ENCODE measurements around the gene SMOC2.

The SMOC2 gene

GRCh38 chr6:168434505-168434904 lies 6.5 kb upstream of the SMOC2 start:
- Histone ChIP-seq H3K4me3 (ENCODE audit: low read depth, low read length) (no peak overlapping the region), H3K36me3 (no peaks in the 10 kb centered on the region), H3K9me3 (no peaks in the 10 kb centered on the region), H3K27me3 (peaks cover 17% of the 10 kb centered on the region), H3K4me1 (no peaks in the 10 kb centered on the region)
- TF ChIP-seq CTCF (IDR thresholded peaks at IDR 0.05; ENCODE audit: low read depth, low read length), result no peak
- no peak for DNase-seq

GRCh38 chr6:168437751-168438150 lies 3.2 kb upstream of the SMOC2 start:
- Histone ChIP-seq H3K9me3 (no peaks in the 10 kb centered on the region), H3K4me3 (ENCODE audit: low read depth, low read length) (no peak overlapping the region), H3K27me3 (peaks cover 46% of the 10 kb centered on the region), H3K4me1 (no peaks in the 10 kb centered on the region), H3K36me3 (no peaks in the 10 kb centered on the region)
- DNase-seq, result no peak
- TF ChIP-seq CTCF (IDR thresholded peaks at IDR 0.05; ENCODE audit: low read depth, low read length), result no peak

GRCh38 chr6:168438783-168439520 lies 2.0 kb upstream of the SMOC2 start:
- Histone ChIP-seq H3K27me3 (peaks cover 49% of the 10 kb centered on the region), H3K36me3 (no peaks in the 10 kb centered on the region), H3K4me3 (ENCODE audit: low read depth, low read length) (no peak overlapping the region), H3K4me1 (no peaks in the 10 kb centered on the region), H3K9me3 (no peaks in the 10 kb centered on the region)
- no peak for DNase-seq
- no peak for TF ChIP-seq CTCF (IDR thresholded peaks at IDR 0.05; ENCODE audit: low read depth, low read length)

GRCh38 chr6:168439794-168440450 lies 1.1 kb upstream of the SMOC2 start:
- Histone ChIP-seq H3K36me3 (no peaks in the 10 kb centered on the region), H3K4me3 (ENCODE audit: low read depth, low read length) (no peak overlapping the region), H3K9me3 (no peaks in the 10 kb centered on the region), H3K4me1 (no peaks in the 10 kb centered on the region), H3K27me3 (peaks cover 49% of the 10 kb centered on the region)
- TF ChIP-seq CTCF (IDR thresholded peaks at IDR 0.05; ENCODE audit: low read depth, low read length), result no peak
- no peak for DNase-seq

- Histone ChIP-seq H3K4me3 (ENCODE audit: low read depth, low read length) (no peak overlapping the region), H3K36me3 (no peaks in the 10 kb centered on the region), H3K27me3 (peaks cover 49% of the 10 kb centered on the region), H3K4me1 (no peaks in the 10 kb centered on the region), H3K9me3 (no peaks in the 10 kb centered on the region)
- DNase-seq, result no peak
- no peak for TF ChIP-seq CTCF (IDR thresholded peaks at IDR 0.05; ENCODE audit: low read depth, low read length)
Measured at GRCh38 chr6:168441434-168442391, 729 bp downstream of the SMOC2 start.

Measured in BE2C (cell line).